ENCODE measurements around the gene DPYSL4. TPM values are rescaled to one million over a fixed set of nuclear protein-coding genes. Genes with fewer than 3 reads are reported as not detected.

DPYSL4 gene
- polyA plus RNA-seq, 3 donors = 0.08 TPM; not detected in 2

DNA sequence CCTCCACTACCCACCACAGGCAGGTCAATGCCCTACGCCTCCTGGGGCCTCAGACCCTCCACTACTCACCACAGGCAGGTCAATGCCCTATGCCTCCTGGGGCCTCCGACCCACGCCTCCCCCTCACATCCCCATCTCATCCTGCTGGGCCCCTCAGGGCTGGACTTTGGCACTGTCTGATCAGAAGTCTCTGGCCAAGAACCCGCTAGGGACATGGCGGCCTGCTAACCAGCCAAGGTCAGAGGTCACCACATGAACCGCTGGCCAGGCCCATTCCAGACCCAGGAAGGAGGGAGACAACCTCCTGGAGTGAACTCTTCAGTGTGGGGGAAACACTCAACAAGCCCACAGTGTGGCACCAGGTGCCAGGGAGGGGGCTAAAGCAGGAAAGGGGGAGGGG, 65.2 kb downstream of the DPYSL4 start:
- Histone ChIP-seq H3K4me3 (replicated peaks in 1 of 3; ENCODE audit: low read depth in 2 of 3, low read length in 3 of 3) (no peak overlapping the region), H3K36me3 (replicated peaks in 1 of 2; ENCODE audit: control insufficient read depth in 1 of 2, insufficient read depth in 2 of 2, low read length in 2 of 2) (no peaks in the 10 kb centered on the region), H4K20me1 (ENCODE audit: insufficient read depth, low read length) (peaks cover 17% of the 10 kb centered on the region), H3K9me3 (replicated peaks in 1 of 2; ENCODE audit: control insufficient read depth in 1 of 2, insufficient read depth in 1 of 2, low read length in 2 of 2) (no peaks in the 10 kb centered on the region), H3K27ac (ENCODE audit: low read depth in 1 of 2, low read length in 2 of 2) (no peak overlapping the region), H3K9ac (ENCODE audit: insufficient read depth, low read length, poor library complexity, severe bottlenecking) (no peak overlapping the region), H3K4me1 (ENCODE audit: control insufficient read depth in 1 of 2, insufficient read depth in 2 of 2, low read length in 2 of 2) (peaks cover 25 to 36% of the 10 kb centered on the region in 2 donors), H3K79me2 (ENCODE audit: insufficient read depth, low read length) (no peaks in the 10 kb centered on the region), H3K27me3 (ENCODE audit: control insufficient read depth in 2 of 2, insufficient read depth in 2 of 2, low read length in 2 of 2) (no peaks in the 10 kb centered on the region), H2AFZ (ENCODE audit: insufficient read depth, low read depth, low read length, poor library complexity, severe bottlenecking) (no peak overlapping the region), H3K4me2 (replicated peaks; ENCODE audit: extremely low read depth, low read length, poor library complexity, severe bottlenecking) (no peak overlapping the region)
- peaks cover 2 to 6% (median 5%) of the 10 kb centered on the region in 3 donors for H3K27me3 Mint-ChIP-seq (ENCODE audit: low read depth in 3 of 3)
- no peak overlapping the region for H3K4me3 Mint-ChIP-seq
- no peak overlapping the region for H3K27ac Mint-ChIP-seq
- TF ChIP-seq, protein P1, sequence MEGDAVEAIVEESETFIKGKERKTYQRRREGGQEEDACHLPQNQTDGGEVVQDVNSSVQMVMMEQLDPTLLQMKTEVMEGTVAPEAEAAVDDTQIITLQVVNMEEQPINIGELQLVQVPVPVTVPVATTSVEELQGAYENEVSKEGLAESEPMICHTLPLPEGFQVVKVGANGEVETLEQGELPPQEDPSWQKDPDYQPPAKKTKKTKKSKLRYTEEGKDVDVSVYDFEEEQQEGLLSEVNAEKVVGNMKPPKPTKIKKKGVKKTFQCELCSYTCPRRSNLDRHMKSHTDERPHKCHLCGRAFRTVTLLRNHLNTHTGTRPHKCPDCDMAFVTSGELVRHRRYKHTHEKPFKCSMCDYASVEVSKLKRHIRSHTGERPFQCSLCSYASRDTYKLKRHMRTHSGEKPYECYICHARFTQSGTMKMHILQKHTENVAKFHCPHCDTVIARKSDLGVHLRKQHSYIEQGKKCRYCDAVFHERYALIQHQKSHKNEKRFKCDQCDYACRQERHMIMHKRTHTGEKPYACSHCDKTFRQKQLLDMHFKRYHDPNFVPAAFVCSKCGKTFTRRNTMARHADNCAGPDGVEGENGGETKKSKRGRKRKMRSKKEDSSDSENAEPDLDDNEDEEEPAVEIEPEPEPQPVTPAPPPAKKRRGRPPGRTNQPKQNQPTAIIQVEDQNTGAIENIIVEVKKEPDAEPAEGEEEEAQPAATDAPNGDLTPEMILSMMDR (IDR thresholded peaks at IDR 0.05) = no peak
- intact Hi-C loops (cut with micrococcal nuclease) = no loop called here
- H3K36me3 Mint-ChIP-seq = no peaks in the 10 kb centered on the region
- peaks cover 0 to 2% (median 0%) of the 10 kb centered on the region in 7 donors for H3K9me3 Mint-ChIP-seq
- H3K4me1 Mint-ChIP-seq = peaks cover 40% of the 10 kb centered on the region
- no peak for DNase-seq
- 89% methylated on average over 6 of the region's 6 CpGs for WGBS (ENCODE audit: insufficient coverage)

DNA sequence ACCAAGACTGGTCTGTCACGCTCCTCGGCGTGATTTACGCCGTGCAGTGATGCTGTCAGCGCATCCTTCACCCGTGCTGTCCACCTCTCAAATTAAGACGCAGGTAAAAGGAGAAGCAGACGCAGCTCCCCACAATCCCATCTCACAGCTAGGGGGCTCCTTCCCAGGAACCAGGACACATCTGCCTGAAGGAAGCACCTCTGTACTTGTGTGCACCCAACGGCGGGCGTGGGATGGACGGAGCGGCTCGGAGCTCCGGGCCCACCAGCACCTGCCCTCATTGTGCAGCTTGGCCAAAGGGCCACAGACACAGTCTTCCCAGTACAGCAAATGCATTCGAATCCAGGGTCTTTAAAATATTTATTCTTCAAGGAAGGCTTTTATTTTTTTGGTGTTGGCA, 65.7 kb downstream of the DPYSL4 start:
- intact Hi-C loops (cut with micrococcal nuclease) = no loop called here

More for the DNA sequence above, 65.7 kb downstream of the DPYSL4 start:
- no peak overlapping the region for H3K27ac ChIP-seq (ENCODE audit: low read depth in 1 of 2, low read length in 2 of 2)
- TF ChIP-seq, protein P1 (IDR thresholded peaks at IDR 0.05) = no peak
- peaks cover 0 to 2% (median 0%) of the 10 kb centered on the region in 7 donors for H3K9me3 Mint-ChIP-seq
- no peaks in the 10 kb centered on the region for H3K36me3 Mint-ChIP-seq
- no peaks in the 10 kb centered on the region for H3K27me3 ChIP-seq (ENCODE audit: control insufficient read depth in 2 of 2, insufficient read depth in 2 of 2, low read length in 2 of 2)
- peaks cover 25 to 36% of the 10 kb centered on the region in 2 donors for H3K4me1 ChIP-seq (ENCODE audit: control insufficient read depth in 1 of 2, insufficient read depth in 2 of 2, low read length in 2 of 2)
- no peak overlapping the region for H3K9ac ChIP-seq (ENCODE audit: insufficient read depth, low read length, poor library complexity, severe bottlenecking)
- no peak overlapping the region for H3K4me3 ChIP-seq (replicated peaks in 1 of 3; ENCODE audit: low read depth in 2 of 3, low read length in 3 of 3)
- no peak overlapping the region for H3K4me2 ChIP-seq (replicated peaks; ENCODE audit: extremely low read depth, low read length, poor library complexity, severe bottlenecking)
- peaks cover 2 to 6% (median 3%) of the 10 kb centered on the region in 3 donors for H3K27me3 Mint-ChIP-seq (ENCODE audit: low read depth in 3 of 3)
- no peaks in the 10 kb centered on the region for H3K79me2 ChIP-seq (ENCODE audit: insufficient read depth, low read length)
- H3K27ac Mint-ChIP-seq = no peak overlapping the region
- WGBS (ENCODE audit: insufficient coverage) = 93% methylated on average over 15 of the region's 17 CpGs
- H3K36me3 ChIP-seq (replicated peaks in 1 of 2; ENCODE audit: control insufficient read depth in 1 of 2, insufficient read depth in 2 of 2, low read length in 2 of 2) = no peaks in the 10 kb centered on the region
- H4K20me1 ChIP-seq (ENCODE audit: insufficient read depth, low read length) = peaks cover 14% of the 10 kb centered on the region
- H2AFZ ChIP-seq (ENCODE audit: insufficient read depth, low read depth, low read length, poor library complexity, severe bottlenecking) = no peak overlapping the region
- no peak for DNase-seq
- no peak overlapping the region for H3K4me3 Mint-ChIP-seq
- H3K4me1 Mint-ChIP-seq = peaks cover 45% of the 10 kb centered on the region
- no peaks in the 10 kb centered on the region for H3K9me3 ChIP-seq (replicated peaks in 1 of 2; ENCODE audit: control insufficient read depth in 1 of 2, insufficient read depth in 1 of 2, low read length in 2 of 2)
